Colonic mucosa (tissue), 4 donors: ENCODE measurements around the gene PPP1R1B. TPM values are rescaled to one million over a fixed set of nuclear protein-coding genes. Genes with fewer than 3 reads are reported as not detected.

ENCODE experiments used
- DNase-seq: peaks from one replicate; pipeline ENCODE4 v3.0.0-alpha.2; 2020
- H3K27ac ChIP-seq: fragments of 200-600 bp; one replicate; pipeline ENCODE4 v1.8.0; 2021
- H3K27me3 ChIP-seq: fragments of 200-600 bp; one replicate; pipeline ENCODE4 v1.8.0; 2021
- H3K36me3 ChIP-seq: fragments of 200-600 bp; one replicate; pipeline ENCODE4 v1.8.0; 2021
- H3K4me1 ChIP-seq: fragments of 200-600 bp; one replicate; pipeline ENCODE4 v1.8.0; 2021; ENCODE audit warnings: mild to moderate bottlenecking
- H3K4me3 ChIP-seq: fragments of 200-600 bp; one replicate; pipeline ENCODE4 v1.8.0; 2021
- H3K9ac ChIP-seq, 2 donors: one replicate each; pipeline ENCODE4 v1.7.0; 2013; ENCODE audit warnings: control low read depth in 2 of 2, low read depth in 2 of 2, low read length in 2 of 2
- H3K9me3 ChIP-seq: fragments of 200-600 bp; one replicate; pipeline ENCODE4 v1.8.0; 2021
- intact Hi-C: fragments of 100-400 bp; cut with DNase I; formaldehyde crosslinking; loops from one replicate; pipeline ENCODE4 v1.14.1; 2022
- total RNA-seq, 2 donors: library from RNA; stranded (reverse); fragmentation: NEBNext Ultra II Directional in 1 of 2; extraction: Animal tissue kit (Norgen Biotek cat#: 25700) in 1 of 2; gene quantifications; one replicate each; pipeline ENCODE4 v1.2.1, GENCODE V29; 2021
- TF ChIP-seq, protein P1 (sequence below): fragments of 200-600 bp; IDR thresholded peaks from one replicate; pipeline ENCODE4 v1.8.0; 2022; ENCODE audit warnings: antibody characterized with exemption, mild to moderate bottlenecking
- donor health status: healthy.
- donor health status: DM: no; HTN: no; CAD: no.
- donor health status: DM: no; HTN: no; CAD: no.

Gene PPP1R1B
- total RNA-seq, 2 donors from 2014 or later: 331 to 350 TPM

GRCh38 chr17:39659279-39660010, 32.7 kb downstream of the PPP1R1B start:
- H3K36me3 ChIP-seq: peaks cover 5% of the 10 kb centered on the region
- TF ChIP-seq, protein P1, sequence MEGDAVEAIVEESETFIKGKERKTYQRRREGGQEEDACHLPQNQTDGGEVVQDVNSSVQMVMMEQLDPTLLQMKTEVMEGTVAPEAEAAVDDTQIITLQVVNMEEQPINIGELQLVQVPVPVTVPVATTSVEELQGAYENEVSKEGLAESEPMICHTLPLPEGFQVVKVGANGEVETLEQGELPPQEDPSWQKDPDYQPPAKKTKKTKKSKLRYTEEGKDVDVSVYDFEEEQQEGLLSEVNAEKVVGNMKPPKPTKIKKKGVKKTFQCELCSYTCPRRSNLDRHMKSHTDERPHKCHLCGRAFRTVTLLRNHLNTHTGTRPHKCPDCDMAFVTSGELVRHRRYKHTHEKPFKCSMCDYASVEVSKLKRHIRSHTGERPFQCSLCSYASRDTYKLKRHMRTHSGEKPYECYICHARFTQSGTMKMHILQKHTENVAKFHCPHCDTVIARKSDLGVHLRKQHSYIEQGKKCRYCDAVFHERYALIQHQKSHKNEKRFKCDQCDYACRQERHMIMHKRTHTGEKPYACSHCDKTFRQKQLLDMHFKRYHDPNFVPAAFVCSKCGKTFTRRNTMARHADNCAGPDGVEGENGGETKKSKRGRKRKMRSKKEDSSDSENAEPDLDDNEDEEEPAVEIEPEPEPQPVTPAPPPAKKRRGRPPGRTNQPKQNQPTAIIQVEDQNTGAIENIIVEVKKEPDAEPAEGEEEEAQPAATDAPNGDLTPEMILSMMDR: no peak
- peaks cover 18% of the 10 kb centered on the region for H3K4me1 ChIP-seq
- H3K27me3 ChIP-seq: no peaks in the 10 kb centered on the region
- intact Hi-C loops: no loop called here
- no peak overlapping the region for H3K27ac ChIP-seq
- no peak overlapping the region for H3K9ac ChIP-seq
- no peaks in the 10 kb centered on the region for H3K9me3 ChIP-seq
- DNase-seq: no peak
- H3K4me3 ChIP-seq: no peak overlapping the region

GRCh38 chr17:39660011-39660360, 33.2 kb downstream of the PPP1R1B start:
- no peak overlapping the region for H3K27ac ChIP-seq
- intact Hi-C loops: no loop called here
- no peaks in the 10 kb centered on the region for H3K27me3 ChIP-seq
- H3K4me3 ChIP-seq: no peak overlapping the region
- TF ChIP-seq, protein P1: no peak
- peaks cover 20% of the 10 kb centered on the region for H3K4me1 ChIP-seq
- peaks cover 5% of the 10 kb centered on the region for H3K36me3 ChIP-seq
- no peak for DNase-seq
- H3K9ac ChIP-seq: no peak overlapping the region
- no peaks in the 10 kb centered on the region for H3K9me3 ChIP-seq

DNA sequence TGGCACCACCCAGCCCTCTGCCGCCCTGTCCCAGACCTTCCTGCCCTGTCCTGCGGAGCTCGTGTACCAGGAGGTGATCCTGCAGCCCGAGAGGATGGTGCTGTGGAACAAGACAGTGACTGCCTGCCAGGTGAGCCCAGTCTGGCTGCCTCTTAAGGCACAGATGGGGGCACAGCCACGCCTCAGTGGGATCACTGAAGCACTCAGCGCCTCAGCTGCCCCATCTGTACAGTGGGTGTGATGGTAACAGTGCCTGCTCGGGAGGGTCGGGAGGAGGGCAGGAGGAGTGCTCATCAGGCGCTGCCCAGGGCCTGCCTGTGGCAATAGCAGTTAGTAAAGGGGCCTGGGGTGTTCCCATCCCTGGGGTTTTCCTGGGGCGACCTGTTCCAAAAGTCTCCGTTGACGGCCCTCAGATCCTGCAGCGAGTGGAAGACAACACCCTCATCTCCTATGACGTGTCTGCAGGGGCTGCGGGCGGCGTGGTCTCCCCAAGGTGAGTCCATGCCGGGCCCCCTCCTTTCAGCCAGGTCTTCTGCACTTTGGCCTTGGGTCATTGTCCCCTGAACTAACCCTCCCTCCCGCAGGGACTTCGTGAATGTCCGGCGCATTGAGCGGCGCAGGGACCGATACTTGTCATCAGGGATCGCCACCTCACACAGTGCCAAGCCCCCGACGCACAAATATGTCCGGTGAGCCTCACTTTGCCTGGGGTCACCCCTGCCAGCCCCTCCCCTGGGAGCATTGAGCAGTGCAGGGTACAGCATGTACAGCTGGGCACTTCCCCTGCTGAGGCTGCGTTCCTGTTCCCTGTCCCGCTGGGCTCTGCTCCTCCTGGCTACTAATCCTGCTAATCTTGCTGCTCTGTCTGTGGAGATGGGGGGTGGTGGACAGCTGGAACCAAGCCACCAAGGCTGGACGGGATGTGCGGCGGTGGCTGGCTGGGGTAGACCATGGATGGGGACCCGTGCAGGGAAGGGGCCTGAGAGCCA, 33.9 kb downstream of the PPP1R1B start:
- H3K27ac ChIP-seq: no peak overlapping the region
- DNase-seq: no peak
- H3K27me3 ChIP-seq: no peaks in the 10 kb centered on the region
- no peaks in the 10 kb centered on the region for H3K9me3 ChIP-seq
- intact Hi-C loops: no loop called here
- H3K36me3 ChIP-seq: peaks cover 5% of the 10 kb centered on the region
- H3K9ac ChIP-seq: peak overlapping the region in 1 of 2 donors; percentile 16
- H3K4me3 ChIP-seq: no peak overlapping the region
- TF ChIP-seq, protein P1: no peak
- peaks cover 20% of the 10 kb centered on the region for H3K4me1 ChIP-seq

DNA sequence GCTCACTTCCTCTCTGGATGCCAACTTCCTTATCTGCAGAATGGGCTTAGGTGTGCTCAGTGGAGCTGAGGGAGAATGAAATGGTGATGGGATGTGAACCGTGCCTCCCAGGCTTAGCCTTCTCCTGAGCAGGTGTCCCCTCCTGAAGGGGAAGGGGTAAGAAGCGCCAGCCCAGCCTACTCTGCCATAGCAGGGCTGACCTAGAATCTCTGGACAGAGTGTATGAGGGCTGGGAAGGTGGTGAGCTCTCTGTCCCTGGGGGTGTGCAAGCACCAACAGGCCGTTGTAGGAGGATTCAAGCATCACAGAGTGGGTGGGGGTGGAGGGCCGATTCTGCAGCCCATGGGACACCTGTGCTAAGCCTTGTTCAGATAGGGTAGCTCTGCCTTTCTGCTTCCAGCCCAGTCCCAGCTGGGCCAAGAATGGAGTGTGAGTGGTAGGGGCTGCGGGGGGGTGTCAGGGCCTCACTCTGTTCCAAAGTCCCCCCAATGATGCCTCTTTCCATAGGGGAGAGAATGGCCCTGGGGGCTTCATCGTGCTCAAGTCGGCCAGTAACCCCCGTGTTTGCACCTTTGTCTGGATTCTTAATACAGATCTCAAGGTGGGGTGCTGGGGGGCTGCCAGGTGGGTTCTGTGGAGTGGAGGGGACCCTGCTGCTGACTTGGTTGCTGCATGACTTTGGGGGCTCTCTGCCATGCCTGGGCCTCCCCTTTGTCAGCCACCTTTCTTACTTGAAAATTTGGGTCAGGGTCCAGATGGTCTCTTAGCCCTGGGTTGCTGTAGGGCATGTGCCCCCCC, 35.2 kb downstream of the PPP1R1B start:
- H3K36me3 ChIP-seq: peaks cover 5% of the 10 kb centered on the region
- peak overlapping the region; percentile 70 for H3K27ac ChIP-seq
- peaks cover 20% of the 10 kb centered on the region for H3K4me1 ChIP-seq
- H3K9ac ChIP-seq: peak overlapping the region in 1 of 2 donors; percentile 16
- H3K4me3 ChIP-seq: no peak overlapping the region
- TF ChIP-seq, protein P1: no peak
- intact Hi-C loops: no loop called here
- DNase-seq: no peak
- no peaks in the 10 kb centered on the region for H3K9me3 ChIP-seq
- H3K27me3 ChIP-seq: peaks cover 4% of the 10 kb centered on the region
